Upper lobe of right lung (tissue), 1 donor: Measurements from ENCODE around the gene PPP2R5C. TPM values are rescaled to one million over a fixed set of nuclear protein-coding genes. Genes with fewer than 3 reads are reported as not detected.
A peak's percentile ranks its signal among the peaks of the same experiment; 100 is the strongest.

ENCODE experiments used
- ATAC-seq: fragments of 200-7000 bp; cut with Tn5 transposase; one replicate; pipeline ENCODE4 v1.9.1; 2020; ENCODE audit warnings: mild to moderate bottlenecking, moderate library complexity
- DNase-seq: peaks from one replicate; pipeline ENCODE4 v3.0.0-alpha.2; 2020
- H3K27ac ChIP-seq: fragments of 200-600 bp; one replicate; pipeline ENCODE4 v1.8.0; 2022
- H3K27me3 ChIP-seq: fragments of 200-600 bp; one replicate; pipeline ENCODE4 v1.8.0; 2022; ENCODE audit warnings: mild to moderate bottlenecking
- H3K36me3 ChIP-seq: fragments of 200-600 bp; one replicate; pipeline ENCODE4 v1.8.0; 2022
- H3K4me1 ChIP-seq: fragments of 200-600 bp; one replicate; pipeline ENCODE4 v1.8.0; 2022
- H3K4me3 ChIP-seq: fragments of 200-600 bp; one replicate; pipeline ENCODE4 v1.8.0; 2022; ENCODE audit warnings: mild to moderate bottlenecking
- H3K9me3 ChIP-seq: fragments of 200-600 bp; one replicate; pipeline ENCODE4 v1.8.0; 2022
- CTCF ChIP-seq: fragments of 200-600 bp; IDR thresholded peaks from one replicate; pipeline ENCODE4 v1.8.0; 2022; ENCODE audit warnings: antibody characterized with exemption
- intact Hi-C: fragments of 100-400 bp; cut with DNase I; formaldehyde crosslinking; loops from one replicate; pipeline ENCODE4 v1.11.0; 2022
- total RNA-seq: library from RNA; stranded (reverse); fragmentation: NEBNext Ultra II Directional; extraction: Animal tissue kit (Norgen Biotek cat#: 25700); gene quantifications from one replicate; pipeline ENCODE4 v1.2.1, GENCODE V29; 2021
- donor health status: DM: no; HTN: yes; CAD: no; lungs with severe emphysema.

The PPP2R5C gene
- total RNA-seq, 1 donor from 2014 or later = 165 TPM

DNA sequence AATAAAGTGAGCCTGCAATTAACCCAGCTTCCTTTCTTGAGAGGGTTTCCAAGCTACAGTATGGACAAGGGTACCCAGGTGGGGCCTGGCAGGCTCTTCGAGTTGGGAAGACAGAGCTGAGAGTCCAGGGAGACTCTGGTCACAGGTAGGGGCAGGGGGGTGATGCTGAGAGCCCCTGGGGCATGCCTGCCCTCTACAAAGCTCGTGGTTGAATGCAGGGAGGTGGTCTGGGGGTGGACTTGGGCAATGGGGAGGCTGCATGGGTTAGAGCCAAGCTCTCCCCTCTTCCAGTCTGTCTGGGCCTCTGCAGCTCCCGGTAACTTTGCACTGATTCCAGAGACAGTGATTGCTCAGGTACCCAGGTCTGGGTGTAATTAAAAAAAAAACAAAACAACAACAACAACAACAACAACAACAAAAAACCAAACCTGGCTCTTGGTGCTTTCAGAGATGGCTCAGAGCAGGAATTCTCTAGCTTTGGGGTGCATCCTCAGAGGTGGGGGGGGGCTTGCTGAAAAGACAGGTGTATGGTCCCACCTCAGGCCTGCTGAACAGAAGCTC is 30.8 kb upstream of the PPP2R5C start:
- H3K9me3 ChIP-seq = no peaks in the 10 kb centered on the region
- peak; percentile 58 for DNase-seq
- no peaks in the 10 kb centered on the region for H3K36me3 ChIP-seq
- no peak overlapping the region for H3K4me3 ChIP-seq
- TF ChIP-seq CTCF = no peak
- peak overlapping the region; percentile 82 for H3K27ac ChIP-seq
- H3K27me3 ChIP-seq = no peaks in the 10 kb centered on the region
- intact Hi-C loops = no loop called here
- peaks cover 16% of the 10 kb centered on the region for H3K4me1 ChIP-seq
- no peak for ATAC-seq

DNA sequence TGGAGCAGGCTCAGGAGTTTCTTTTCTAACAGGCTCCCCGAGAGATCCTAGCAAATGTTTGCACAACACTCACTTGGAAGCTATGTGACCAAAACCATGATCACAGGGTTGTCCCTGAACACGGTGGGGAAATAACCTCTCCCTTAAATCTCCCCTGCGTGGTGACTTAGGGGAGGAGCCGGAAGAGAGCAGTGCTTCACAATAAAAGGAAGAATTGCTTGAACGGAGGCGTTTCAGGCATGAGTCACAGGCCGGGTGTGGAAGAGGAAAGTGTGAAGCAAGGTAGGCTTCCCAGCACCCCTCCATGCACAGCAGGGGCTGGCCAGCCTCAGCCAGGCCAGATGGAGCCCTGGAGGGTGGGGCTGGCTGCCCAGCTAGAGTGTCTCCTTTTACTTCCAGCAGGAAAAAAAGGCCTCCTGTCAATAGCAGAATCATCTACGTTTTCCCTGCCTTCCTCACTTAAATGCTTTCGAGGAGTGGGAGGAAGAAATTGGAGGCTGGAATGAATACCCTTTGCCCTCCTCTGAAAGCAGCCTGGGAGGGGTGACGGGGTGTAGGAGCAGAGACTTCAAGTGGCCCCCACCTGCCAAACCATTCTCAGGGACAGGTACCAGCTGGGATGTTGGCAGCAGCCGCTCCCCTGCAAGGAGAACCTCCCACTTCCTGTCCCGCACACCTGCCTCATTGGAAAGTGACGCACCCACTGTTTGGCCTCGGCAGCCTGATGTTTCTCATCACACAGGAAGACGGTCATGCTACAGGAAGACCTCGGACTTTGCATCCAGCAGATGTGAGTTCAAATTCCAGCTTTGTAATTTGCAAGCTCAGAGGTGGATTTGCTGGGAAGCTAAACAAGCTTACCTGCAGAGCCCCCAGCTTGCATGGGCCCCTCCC is 30.1 kb upstream of the PPP2R5C start:
- intact Hi-C loops = no loop called here
- peak overlapping the region; percentile 11 for H3K4me3 ChIP-seq
- peak overlapping the region; percentile 82 for H3K27ac ChIP-seq
- peaks cover 16% of the 10 kb centered on the region for H3K4me1 ChIP-seq
- H3K36me3 ChIP-seq = no peaks in the 10 kb centered on the region
- ATAC-seq (peak; percentile 95), DNase-seq (peak; percentile 90)
- no peaks in the 10 kb centered on the region for H3K27me3 ChIP-seq
- TF ChIP-seq CTCF = no peak
- H3K9me3 ChIP-seq = no peaks in the 10 kb centered on the region

GRCh38 chr14:101732118-101732517 is 29.4 kb upstream of the PPP2R5C start:
- Histone ChIP-seq H3K4me3 (peak overlapping the region; percentile 11), H3K27ac (peak overlapping the region; percentile 82), H3K27me3 (no peaks in the 10 kb centered on the region), H3K9me3 (no peaks in the 10 kb centered on the region), H3K4me1 (peaks cover 16% of the 10 kb centered on the region), H3K36me3 (no peaks in the 10 kb centered on the region)
- intact Hi-C loops = no loop called here
- no peak for TF ChIP-seq CTCF
- DNase-seq (no peak), ATAC-seq (peak; percentile 6)

DNA sequence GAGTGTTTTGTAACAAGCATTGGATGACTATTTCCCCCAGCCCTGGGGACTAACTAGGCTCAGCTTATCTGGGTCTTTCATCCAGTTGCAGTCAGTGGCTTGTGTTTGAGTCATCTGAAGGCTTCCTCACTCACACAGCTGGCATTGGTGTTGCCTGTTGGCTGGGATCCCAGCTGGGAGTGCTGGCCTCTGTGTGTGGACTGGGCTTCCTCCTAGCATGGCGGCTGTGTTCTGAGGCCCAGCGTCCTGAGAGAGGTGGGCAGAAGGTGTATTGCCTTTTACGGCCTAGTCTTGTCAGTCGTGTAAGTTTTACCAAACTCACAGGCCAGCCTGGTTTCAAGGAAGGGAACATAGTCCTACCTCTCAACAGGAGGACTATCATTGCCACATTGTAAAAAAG is 28.3 kb upstream of the PPP2R5C start:
- Histone ChIP-seq H3K4me1 (peaks cover 20% of the 10 kb centered on the region), H3K4me3 (no peak overlapping the region), H3K27me3 (no peaks in the 10 kb centered on the region), H3K36me3 (no peaks in the 10 kb centered on the region), H3K9me3 (no peaks in the 10 kb centered on the region), H3K27ac (no peak overlapping the region)
- DNase-seq = no peak
- intact Hi-C loops = no loop called here
- ATAC-seq = no peak
- TF ChIP-seq CTCF = no peak

DNA sequence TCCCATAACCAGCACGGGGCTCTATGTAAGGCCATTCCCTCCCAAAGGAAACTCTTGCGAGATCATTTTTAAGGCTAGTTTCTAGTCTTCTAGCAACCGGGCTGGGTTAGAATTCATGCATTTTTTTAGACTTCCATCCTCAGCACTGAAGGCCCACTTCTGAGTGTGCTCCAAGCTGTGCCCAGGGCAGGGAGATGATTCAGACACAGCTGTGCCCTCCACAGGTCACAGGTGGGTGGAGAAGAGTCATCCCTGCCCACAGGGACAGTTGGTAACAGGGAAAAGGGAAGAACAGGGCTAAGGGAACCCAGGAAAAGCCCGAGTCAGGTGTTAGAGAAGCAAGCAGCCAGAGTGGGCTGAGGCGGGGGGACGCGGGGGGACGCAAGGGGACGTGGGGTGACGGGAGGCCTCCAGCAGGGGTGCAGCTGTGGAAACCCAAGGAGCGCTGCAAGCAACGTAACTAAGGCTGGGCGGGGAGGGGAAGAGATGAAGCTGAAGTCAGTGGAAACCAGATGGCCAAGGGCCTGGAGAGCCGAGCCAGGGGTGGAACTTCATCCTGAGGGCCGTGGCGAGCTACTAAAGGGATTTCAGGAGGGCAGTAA is 27.2 kb upstream of the PPP2R5C start:
- intact Hi-C loops = no loop called here
- Histone ChIP-seq H3K36me3 (no peaks in the 10 kb centered on the region), H3K27me3 (no peaks in the 10 kb centered on the region), H3K4me3 (no peak overlapping the region), H3K4me1 (peaks cover 21% of the 10 kb centered on the region), H3K27ac (no peak overlapping the region), H3K9me3 (no peaks in the 10 kb centered on the region)
- no peak for DNase-seq
- ATAC-seq = no peak
- TF ChIP-seq CTCF = no peak
